ENCODE data around the gene ZDHHC9.

ZDHHC9 gene

DNA sequence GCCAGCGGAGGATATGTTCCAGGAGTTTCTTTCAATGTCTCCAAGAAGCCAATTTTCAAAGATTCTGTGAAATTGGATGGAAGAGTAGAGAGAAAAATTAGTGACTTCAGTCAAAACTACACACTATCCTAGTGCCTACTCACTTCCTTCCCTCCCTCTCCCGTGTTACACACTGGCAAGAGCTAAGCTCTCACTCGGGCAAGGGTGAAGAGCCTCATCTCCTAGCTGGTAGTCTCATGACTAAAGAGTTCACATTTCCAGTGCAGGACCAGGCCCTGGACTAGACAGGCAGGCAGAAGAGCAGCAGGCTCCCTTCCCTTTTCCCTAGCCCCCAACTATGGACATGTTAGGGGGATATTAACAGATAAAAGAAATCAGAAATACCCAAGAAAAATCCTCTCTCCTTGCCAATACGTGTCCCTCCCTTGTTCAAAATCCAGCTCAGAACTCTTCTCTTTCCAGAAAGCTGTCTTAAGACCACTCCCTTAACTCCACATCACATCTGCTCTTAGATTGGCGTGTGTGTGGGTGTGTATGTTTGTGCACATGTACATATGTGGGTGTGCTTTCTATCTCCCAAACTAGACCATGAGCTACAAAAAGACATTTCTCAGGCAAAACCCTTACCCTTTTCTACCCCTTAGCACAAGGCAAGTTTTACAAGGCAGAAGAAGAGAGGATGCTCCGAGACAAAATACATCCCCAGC is 29.9 kb downstream of the ZDHHC9 start:
- TF ChIP-seq, protein P1, sequence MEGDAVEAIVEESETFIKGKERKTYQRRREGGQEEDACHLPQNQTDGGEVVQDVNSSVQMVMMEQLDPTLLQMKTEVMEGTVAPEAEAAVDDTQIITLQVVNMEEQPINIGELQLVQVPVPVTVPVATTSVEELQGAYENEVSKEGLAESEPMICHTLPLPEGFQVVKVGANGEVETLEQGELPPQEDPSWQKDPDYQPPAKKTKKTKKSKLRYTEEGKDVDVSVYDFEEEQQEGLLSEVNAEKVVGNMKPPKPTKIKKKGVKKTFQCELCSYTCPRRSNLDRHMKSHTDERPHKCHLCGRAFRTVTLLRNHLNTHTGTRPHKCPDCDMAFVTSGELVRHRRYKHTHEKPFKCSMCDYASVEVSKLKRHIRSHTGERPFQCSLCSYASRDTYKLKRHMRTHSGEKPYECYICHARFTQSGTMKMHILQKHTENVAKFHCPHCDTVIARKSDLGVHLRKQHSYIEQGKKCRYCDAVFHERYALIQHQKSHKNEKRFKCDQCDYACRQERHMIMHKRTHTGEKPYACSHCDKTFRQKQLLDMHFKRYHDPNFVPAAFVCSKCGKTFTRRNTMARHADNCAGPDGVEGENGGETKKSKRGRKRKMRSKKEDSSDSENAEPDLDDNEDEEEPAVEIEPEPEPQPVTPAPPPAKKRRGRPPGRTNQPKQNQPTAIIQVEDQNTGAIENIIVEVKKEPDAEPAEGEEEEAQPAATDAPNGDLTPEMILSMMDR (IDR thresholded peaks at IDR 0.05; ENCODE audit: extremely low read depth, missing control alignments), result no peak
- DNase-seq (ENCODE audit: low spot score), result no peak

DNA sequence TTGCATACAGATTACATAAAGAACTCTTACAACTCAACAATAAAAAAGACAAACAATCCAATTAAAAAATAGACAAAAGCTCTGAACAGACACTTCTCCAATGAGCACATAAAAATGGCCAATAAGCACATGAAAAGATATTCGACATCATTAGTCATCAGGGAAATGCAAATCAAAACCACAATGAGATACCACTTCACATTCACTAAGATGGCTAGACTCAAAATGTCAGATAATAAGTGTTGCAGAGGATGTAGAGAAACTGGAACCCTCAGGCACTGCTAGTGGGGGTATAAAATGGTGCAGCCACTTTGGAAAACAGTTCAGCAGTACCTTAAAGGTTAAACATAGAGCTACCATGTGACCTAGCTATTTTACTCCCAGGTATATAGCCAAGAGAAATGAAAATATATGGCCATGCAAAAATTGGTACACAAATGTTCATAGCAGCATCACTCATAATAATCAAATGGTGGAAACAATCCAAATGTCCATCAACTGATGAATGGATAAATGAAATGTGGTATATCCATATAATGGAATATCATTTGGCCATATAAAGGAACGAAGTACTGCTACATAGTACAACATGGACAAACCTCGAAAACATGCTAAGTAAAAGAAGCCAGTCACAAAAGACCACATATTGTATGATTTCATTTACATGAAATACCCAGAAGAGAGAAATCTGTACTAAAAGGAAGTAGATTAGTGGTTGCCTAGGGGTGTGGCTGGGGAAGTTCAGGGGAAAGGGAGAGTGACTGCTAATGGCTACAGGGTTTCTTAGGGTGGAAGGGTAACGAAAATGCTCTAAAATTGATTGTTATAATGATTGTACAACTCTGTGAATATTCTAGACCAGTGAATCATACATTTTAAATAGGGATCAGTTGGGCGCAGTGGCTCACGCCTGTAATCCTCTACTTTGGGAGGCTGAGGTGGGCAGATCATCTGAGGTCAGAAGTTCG is 34.6 kb downstream of the ZDHHC9 start:
- no peak for DNase-seq (ENCODE audit: low spot score)
- TF ChIP-seq, protein P1 (IDR thresholded peaks at IDR 0.05; ENCODE audit: extremely low read depth, missing control alignments), result no peak

DNA sequence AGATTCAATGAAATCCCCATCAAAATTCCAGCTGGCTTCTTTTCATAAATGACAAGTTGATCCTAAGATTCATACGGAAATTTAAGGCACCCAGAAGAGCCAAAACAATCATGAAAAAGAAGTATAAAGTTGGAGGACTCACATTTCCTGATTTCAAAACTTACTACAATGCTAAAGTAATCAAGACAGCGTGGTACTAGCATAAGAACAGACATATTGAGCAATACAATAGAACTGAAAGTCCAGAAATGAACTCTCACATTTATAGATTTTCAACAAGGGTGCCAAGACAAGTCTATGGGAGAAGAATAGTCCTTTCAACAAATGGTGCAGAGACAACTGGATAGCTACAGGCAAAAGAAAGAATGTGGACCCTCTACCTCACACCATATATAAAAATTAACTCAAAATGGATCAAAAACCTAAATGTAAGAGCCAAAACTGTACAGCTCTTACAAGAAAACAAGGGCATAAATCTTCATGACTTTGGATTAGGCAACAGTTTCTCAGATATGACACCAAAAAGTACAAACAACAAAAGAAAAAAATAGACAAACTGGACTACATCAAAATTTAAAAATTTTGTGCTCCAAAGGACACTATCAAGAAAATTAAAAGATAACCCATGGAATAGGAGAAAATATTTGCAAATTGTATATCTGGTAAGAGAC is 35.4 kb downstream of the ZDHHC9 start:
- TF ChIP-seq, protein P1 (IDR thresholded peaks at IDR 0.05; ENCODE audit: extremely low read depth, missing control alignments), result no peak
- no peak for DNase-seq (ENCODE audit: low spot score)

DNA sequence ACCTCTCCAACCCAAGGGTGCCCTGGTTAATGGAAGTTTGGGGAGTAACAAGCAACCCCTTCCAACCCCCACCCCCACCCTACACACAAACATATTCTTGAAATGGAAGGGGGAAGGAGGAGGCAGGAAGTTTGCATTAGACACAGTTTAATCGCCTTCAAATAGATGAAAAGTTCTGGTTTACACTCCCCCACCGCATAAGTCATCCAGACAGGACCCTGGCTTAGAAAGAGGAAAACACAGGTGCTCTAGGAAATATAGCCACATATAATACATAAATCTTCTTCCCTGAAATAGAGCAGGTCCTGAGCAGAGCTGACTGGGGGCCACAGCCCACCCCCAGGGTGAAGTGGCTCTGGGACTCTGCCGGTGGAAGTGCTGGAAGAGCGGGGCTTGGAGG is 38.9 kb downstream of the ZDHHC9 start:
- TF ChIP-seq, protein P1 (IDR thresholded peaks at IDR 0.05; ENCODE audit: extremely low read depth, missing control alignments), result no peak
- no peak for DNase-seq (ENCODE audit: low spot score)

DNA sequence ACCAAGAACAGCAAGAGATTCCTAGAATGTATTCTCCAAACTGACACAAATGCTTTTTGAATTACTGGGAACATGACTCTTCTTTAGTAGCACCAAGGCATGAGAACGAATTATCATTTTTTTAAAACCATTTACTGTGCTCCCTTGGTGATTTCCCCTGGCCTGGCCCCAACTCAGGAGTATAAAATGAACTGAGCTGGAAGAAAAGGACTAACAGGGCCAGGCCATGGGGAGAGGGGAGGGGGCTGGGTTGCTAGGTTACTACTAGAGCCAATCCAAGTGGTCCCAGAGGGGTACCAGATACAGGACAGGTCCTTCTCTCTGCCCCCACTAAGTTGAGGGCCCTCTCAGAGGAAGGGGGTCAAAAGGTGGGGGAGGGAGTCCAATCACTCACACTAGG is 40.8 kb downstream of the ZDHHC9 start:
- no peak for DNase-seq (ENCODE audit: low spot score)

DNA sequence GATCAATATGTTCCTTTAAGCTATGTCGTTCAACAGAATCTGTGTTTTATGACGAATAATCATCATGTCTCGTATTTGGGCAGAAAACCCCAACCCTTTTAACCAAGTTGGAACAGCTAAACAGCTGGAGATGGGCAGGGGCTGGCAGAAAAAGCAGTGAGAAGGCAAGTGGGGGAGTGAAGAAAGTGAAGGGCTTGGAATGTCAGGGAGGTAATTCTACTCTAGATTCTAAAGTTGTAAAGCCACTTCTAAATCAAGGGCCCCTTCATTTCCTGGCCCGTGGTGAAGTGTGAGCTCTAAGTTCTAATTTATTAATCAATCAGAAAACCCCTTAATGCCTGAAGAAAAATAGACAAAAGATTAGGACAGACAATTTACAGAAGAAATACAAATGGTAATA is 43.5 kb downstream of the ZDHHC9 start:
- no peak for DNase-seq (ENCODE audit: low spot score)
- TF ChIP-seq, protein P1 (IDR thresholded peaks at IDR 0.05; ENCODE audit: extremely low read depth, missing control alignments), result no peak

More for the DNA sequence above, 40.8 kb downstream of the ZDHHC9 start:
- TF ChIP-seq, protein P1 (IDR thresholded peaks at IDR 0.05; ENCODE audit: extremely low read depth, missing control alignments), result no peak

Measured in GM20000 (cell line).